Neural crest cell (in vitro differentiated cells): ENCODE measurements around the gene BCR. TPM values are rescaled to one million over a fixed set of nuclear protein-coding genes. Genes with fewer than 3 reads are reported as not detected.

Experiments
- DNase-seq: peaks from one replicate; pipeline ENCODE4 v3.0.0; 2021; ENCODE audit warnings: low read depth, mixed read lengths, low spot score
- H3K27ac Mint-ChIP-seq: one replicate; pipeline ENCODE4 v1.8.0; 2021; ENCODE audit warnings: mild to moderate bottlenecking, mixed read lengths; ENCODE audit not compliant: unreplicated experiment
- H3K27me3 Mint-ChIP-seq: 2 replicates; pipeline ENCODE4 v1.8.0; 2021; ENCODE audit warnings: low read depth, mild to moderate bottlenecking, mixed read lengths
- H3K36me3 Mint-ChIP-seq: 2 replicates; pipeline ENCODE4 v1.8.0; 2021; ENCODE audit warnings: low read depth, mild to moderate bottlenecking, mixed read lengths
- H3K4me1 Mint-ChIP-seq: 2 replicates; pipeline ENCODE4 v1.8.0; 2021; ENCODE audit warnings: mixed read lengths
- H3K4me3 Mint-ChIP-seq: one replicate; pipeline ENCODE4 v1.8.0; 2021; ENCODE audit warnings: mild to moderate bottlenecking, mixed read lengths
- H3K9me3 Mint-ChIP-seq: 2 replicates; pipeline ENCODE4 v1.8.0; 2021; ENCODE audit warnings: mixed read lengths
- CTCF ChIP-seq: fragments of 200-600 bp; sonication (generic); conservative IDR thresholded peaks from 2 replicates; pipeline ENCODE4 v1.5.0; 2021; ENCODE audit warnings: antibody characterized with exemption, mild to moderate bottlenecking
- total RNA-seq: library from RNA; stranded (reverse); gene quantifications from 2 replicates; pipeline ENCODE4 v1.2.1, GENCODE V29; 2021

The BCR gene
- total RNA-seq, 1 donor from 2014 or later, result 54.2 TPM

- H3K27me3 Mint-ChIP-seq, result no peaks in the 10 kb centered on the region
- DNase-seq, result no peak
- no peaks in the 10 kb centered on the region for H3K9me3 Mint-ChIP-seq
- peaks cover 26% of the 10 kb centered on the region for H3K4me1 Mint-ChIP-seq
- peaks cover 2% of the 10 kb centered on the region for H3K36me3 Mint-ChIP-seq
- no peak overlapping the region for H3K4me3 Mint-ChIP-seq
- no peak overlapping the region for H3K27ac Mint-ChIP-seq
- no peak for TF ChIP-seq CTCF
Measured at GRCh38 chr22:23193882-23194281, 13.6 kb downstream of the BCR start.

GRCh38 chr22:23196165-23196564 lies 15.9 kb downstream of the BCR start:
- no peak for DNase-seq
- Mint-ChIP-seq H3K27me3 (no peaks in the 10 kb centered on the region), H3K9me3 (no peaks in the 10 kb centered on the region), H3K27ac (no peak overlapping the region), H3K4me1 (peaks cover 29% of the 10 kb centered on the region), H3K36me3 (peaks cover 2% of the 10 kb centered on the region), H3K4me3 (no peak overlapping the region)
- no peak for TF ChIP-seq CTCF

GRCh38 chr22:23197836-23198235 lies 17.5 kb downstream of the BCR start:
- Mint-ChIP-seq H3K27me3 (no peaks in the 10 kb centered on the region), H3K27ac (no peak overlapping the region), H3K36me3 (peaks cover 2% of the 10 kb centered on the region), H3K9me3 (no peaks in the 10 kb centered on the region), H3K4me1 (peaks cover 26% of the 10 kb centered on the region), H3K4me3 (no peak overlapping the region)
- DNase-seq, result no peak
- no peak for TF ChIP-seq CTCF

GRCh38 chr22:23199159-23199558 lies 18.9 kb downstream of the BCR start:
- no peaks in the 10 kb centered on the region for H3K9me3 Mint-ChIP-seq
- DNase-seq, result no peak
- peaks cover 35% of the 10 kb centered on the region for H3K4me1 Mint-ChIP-seq
- TF ChIP-seq CTCF, result no peak
- H3K4me3 Mint-ChIP-seq, result no peak overlapping the region
- peak overlapping the region; percentile 93 for H3K27ac Mint-ChIP-seq
- H3K27me3 Mint-ChIP-seq, result no peaks in the 10 kb centered on the region
- peaks cover 2% of the 10 kb centered on the region for H3K36me3 Mint-ChIP-seq

GRCh38 chr22:23200898-23201297 lies 20.6 kb downstream of the BCR start:
- no peaks in the 10 kb centered on the region for H3K9me3 Mint-ChIP-seq
- no peak overlapping the region for H3K27ac Mint-ChIP-seq
- no peak overlapping the region for H3K4me3 Mint-ChIP-seq
- no peak for DNase-seq
- TF ChIP-seq CTCF, result no peak
- H3K36me3 Mint-ChIP-seq, result peaks cover 2% of the 10 kb centered on the region
- H3K4me1 Mint-ChIP-seq, result peaks cover 38% of the 10 kb centered on the region
- no peaks in the 10 kb centered on the region for H3K27me3 Mint-ChIP-seq
